ENCODE measurements around the gene TBP. TPM values are rescaled to one million over a fixed set of nuclear protein-coding genes. Genes with fewer than 3 reads are reported as not detected.

Gene TBP
- total and polyA plus RNA-seq, 2 of the 13 experiments (the other 11 are each of a cell fraction or from before 2014, with no cell fraction given): 21.7 to 28.1 TPM

DNA sequence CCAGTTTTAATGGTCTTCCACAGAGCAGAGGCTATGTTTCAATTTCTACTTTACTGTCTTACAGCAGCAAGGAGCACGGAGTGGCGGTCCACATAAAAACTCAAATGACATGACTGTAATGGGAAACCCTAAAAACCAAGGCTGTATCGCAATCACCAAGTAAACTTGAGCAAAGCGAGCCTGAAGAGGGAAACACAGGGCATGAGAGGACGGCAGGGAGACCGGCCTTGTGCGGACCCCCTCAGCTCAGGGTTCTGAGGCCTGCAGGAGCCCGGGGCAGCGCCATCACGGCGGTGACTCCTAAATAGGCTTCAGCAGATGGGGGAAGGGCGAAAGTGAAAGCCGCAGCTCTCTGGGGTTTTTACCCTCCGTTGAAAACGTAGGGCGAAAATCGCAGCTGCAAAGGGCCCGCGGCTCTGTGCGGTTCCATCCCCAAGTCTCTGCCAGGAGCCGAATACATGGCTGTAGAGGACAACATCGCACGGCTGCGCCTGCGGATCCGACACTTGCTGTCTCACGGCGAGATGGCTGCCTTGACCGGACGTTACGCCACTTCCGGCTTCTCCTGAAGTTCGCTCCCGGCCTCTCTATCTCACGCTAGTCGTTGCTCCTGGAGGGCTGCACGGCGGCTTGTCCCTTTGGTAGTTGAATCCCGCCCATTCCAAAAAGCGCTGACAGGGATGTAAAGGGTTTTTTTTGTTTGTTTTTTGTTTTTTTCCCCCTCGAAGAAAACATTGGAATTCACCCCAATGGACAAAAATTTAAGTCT, 1.2 kb upstream of the TBP start, which contains the start of gene PSMB1 (continued):
- TF ChIP-seq MTERF4 (CRISPR knock-in tag; IDR thresholded peaks at IDR 0.05) (no peak), ZSCAN30 (CRISPR knock-in tag; IDR thresholded peaks at IDR 0.05) (no peak), ZNF766 (CRISPR knock-in tag; IDR thresholded peaks at IDR 0.05; ENCODE audit: borderline replicate concordance) (peak; percentile 92), HDAC1 (CRISPR knock-in tag; IDR thresholded peaks at IDR 0.05) (peak; percentile 91), TP53 (CRISPR knock-in tag; conservative IDR thresholded peaks at IDR 0.05) (peak; percentile 48; the same call in 1 of the 2 replicates), KDM1A (CRISPR knock-in tag; IDR thresholded peaks at IDR 0.05) (no peak), ZNF260 (CRISPR knock-in tag; IDR thresholded peaks at IDR 0.05; ENCODE audit: borderline replicate concordance, low read depth) (no peak), ZNF780A (CRISPR knock-in tag; IDR thresholded peaks at IDR 0.05) (no peak), ZNF430 (CRISPR knock-in tag; IDR thresholded peaks at IDR 0.05) (peak; percentile 92; the same call in 1 of the 2 replicates), ARID2 (CRISPR knock-in tag; IDR thresholded peaks at IDR 0.05; ENCODE audit: borderline replicate concordance) (peak; percentile 64; the same call in 1 of the 2 replicates), UBTF (CRISPR knock-in tag; IDR thresholded peaks at IDR 0.05) (peak; percentile 82), EEA1 (CRISPR knock-in tag; IDR thresholded peaks at IDR 0.05; ENCODE audit: borderline replicate concordance) (peak; percentile 92; the same call in 1 of the 2 replicates), MAFF (IDR thresholded peaks at IDR 0.05; ENCODE audit: low read depth, low read length) (peak; percentile 77), DNMT3B (CRISPR knock-in tag; conservative IDR thresholded peaks at IDR 0.05) (peak; percentile 55; the same call in 1 of the 2 replicates), FOXC1 (CRISPR knock-in tag; IDR thresholded peaks at IDR 0.05; ENCODE audit: borderline replicate concordance) (peak; percentile 85), ZNF768 (CRISPR knock-in tag; IDR thresholded peaks at IDR 0.05) (peak; percentile 78; the same call in 1 of the 2 replicates), POLR2AphosphoS2 (IDR thresholded peaks at IDR 0.05; ENCODE audit: low read depth, low read length) (peak; percentile 87; the same call in 1 of the 2 replicates), KLF11 (CRISPR knock-in tag; IDR thresholded peaks at IDR 0.05) (no peak), ZNF235 (CRISPR knock-in tag; IDR thresholded peaks at IDR 0.05; ENCODE audit: borderline replicate concordance) (peak; percentile 69; the same call in 1 of the 2 replicates), GFI1 (CRISPR knock-in tag; IDR thresholded peaks at IDR 0.05; ENCODE audit: borderline replicate concordance) (no peak), BCL6 (CRISPR knock-in tag; IDR thresholded peaks at IDR 0.05) (no peak), TSC22D2 (CRISPR knock-in tag; IDR thresholded peaks at IDR 0.05; ENCODE audit: borderline replicate concordance) (peak; percentile 50), KLF6 (CRISPR knock-in tag; IDR thresholded peaks at IDR 0.05) (peak; percentile 96)
- TF ChIP-seq, protein P1, sequence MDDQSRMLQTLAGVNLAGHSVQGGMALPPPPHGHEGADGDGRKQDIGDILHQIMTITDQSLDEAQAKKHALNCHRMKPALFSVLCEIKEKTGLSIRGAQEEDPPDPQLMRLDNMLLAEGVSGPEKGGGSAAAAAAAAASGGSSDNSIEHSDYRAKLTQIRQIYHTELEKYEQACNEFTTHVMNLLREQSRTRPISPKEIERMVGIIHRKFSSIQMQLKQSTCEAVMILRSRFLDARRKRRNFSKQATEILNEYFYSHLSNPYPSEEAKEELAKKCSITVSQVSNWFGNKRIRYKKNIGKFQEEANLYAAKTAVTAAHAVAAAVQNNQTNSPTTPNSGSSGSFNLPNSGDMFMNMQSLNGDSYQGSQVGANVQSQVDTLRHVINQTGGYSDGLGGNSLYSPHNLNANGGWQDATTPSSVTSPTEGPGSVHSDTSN (CRISPR knock-in tag; IDR thresholded peaks at IDR 0.05; ENCODE audit: borderline replicate concordance): no peak
- TF ChIP-seq, protein P2, sequence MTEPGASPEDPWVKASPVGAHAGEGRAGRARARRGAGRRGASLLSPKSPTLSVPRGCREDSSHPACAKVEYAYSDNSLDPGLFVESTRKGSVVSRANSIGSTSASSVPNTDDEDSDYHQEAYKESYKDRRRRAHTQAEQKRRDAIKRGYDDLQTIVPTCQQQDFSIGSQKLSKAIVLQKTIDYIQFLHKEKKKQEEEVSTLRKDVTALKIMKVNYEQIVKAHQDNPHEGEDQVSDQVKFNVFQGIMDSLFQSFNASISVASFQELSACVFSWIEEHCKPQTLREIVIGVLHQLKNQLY (CRISPR knock-in tag; IDR thresholded peaks at IDR 0.05): no peak
- TF ChIP-seq, protein P3, sequence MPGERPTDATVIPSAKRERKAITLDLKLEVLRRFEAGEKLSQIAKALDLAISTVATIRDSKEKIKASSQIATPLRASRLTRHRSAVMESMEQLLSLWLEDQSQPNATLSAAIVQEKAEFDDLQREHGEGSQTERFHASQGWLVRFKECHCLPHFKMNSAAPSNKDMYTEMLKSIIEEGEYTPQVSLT (CRISPR knock-in tag; IDR thresholded peaks at IDR 0.05; ENCODE audit: borderline replicate concordance, low read depth): no peak

Measured in HepG2 (cell line).